ENCODE data around the gene LRMDA. TPM values are rescaled to one million over a fixed set of nuclear protein-coding genes. Genes with fewer than 3 reads are reported as not detected.

Gene LRMDA
- total RNA-seq, 1 donor from 2014 or later = not detected

DNA sequence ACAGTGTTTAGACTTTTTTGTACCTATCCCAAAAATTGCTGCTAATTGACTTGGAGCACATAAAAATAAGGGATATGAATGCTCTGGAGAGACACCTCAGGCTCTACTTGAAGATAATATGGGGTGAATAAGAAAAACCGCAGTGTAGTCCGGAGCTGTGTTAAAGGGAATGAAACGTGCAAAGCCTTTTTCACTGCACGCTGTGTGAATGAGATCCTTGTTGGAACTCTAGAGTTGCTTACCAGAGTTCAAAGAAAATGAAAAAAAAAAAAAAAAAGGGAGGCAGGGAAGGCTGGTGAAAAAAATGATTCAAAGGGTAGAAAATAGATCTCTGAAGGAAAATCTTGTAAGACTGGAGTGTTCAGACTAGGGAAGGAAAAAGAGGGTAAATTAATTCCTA is 226.6 kb downstream of the LRMDA start:
- intact Hi-C loops (cut with micrococcal nuclease) = no loop called here

DNA sequence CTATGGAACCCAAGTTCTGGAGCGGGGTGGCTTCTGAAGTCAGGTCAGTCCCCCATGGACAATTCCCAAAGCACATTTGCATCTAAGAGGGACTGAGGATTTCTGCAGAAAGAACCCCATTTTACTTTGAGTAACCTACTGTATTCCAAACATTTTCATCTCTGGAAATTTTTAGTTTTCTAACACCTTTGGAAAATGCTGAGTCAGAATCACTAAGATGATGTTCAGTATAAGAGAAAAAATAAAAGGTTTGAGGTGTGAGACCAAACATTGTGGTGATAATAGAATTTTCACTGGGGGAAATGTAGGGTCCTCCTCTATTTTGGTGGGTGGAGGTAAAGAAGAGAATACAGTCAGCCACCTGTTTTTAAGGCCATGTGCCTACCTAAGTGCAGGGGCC is 227.1 kb downstream of the LRMDA start:
- intact Hi-C loops (cut with micrococcal nuclease) = no loop called here

DNA sequence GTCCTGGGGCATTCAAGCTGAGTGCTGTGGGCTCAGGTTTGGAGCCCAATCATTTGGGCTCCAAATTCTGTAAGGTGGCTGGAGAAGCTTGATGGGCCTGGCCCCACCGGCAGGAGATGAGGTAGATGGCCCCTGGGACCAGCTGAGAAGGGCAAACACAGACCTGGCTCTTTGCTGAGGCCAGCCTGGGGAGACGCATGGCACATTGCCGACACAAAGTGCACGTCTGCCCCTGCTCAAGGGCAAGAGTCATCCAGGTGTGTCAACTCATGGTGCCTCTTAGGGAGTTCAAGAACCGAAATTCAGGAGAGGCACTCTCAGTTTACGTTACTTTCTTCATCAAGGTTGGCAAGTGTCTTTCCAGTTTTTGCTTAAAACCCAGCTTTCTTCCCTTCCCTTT is 227.5 kb downstream of the LRMDA start:
- intact Hi-C loops (cut with micrococcal nuclease) = no loop called here

DNA sequence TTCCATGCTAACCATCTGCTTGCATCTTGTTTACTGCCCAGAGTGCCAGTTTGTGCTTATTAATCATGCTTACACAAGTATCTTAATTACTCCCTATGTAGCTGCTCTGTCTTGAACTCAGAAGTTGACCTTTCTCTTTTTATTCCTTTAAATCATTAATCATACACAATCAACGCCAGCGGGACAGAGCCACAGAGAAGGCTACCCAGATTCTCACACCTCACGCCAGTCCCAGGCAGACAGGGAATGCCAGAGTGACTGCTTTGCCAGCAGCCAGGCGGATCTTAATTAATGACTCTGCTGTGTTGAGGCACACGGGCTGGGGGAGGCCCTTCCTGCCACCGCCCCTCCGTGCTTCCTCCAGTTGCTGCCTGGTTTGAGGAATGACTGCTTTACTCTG is 229.4 kb downstream of the LRMDA start:
- intact Hi-C loops (cut with micrococcal nuclease) = no loop called here

DNA sequence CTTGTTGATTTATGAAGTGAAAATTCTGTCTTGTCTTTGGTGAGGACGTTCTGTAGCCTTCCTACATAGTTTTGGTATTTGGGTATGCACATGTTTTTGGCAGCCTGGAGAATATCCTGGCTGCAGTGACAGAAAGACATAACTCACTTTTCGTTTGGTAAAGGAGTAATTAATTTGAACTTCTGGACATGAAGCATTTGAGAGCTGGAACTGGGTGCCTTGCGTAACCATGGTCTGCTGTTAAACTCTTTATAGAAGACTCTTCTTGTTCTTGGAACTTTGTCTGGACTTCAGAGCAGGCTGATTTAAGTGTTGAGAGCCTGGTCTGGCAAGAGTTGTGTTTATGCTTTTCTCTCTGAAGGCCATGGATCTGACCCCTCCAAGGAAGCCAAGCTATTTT is 231.3 kb downstream of the LRMDA start:
- intact Hi-C loops (cut with micrococcal nuclease) = no loop called here

DNA sequence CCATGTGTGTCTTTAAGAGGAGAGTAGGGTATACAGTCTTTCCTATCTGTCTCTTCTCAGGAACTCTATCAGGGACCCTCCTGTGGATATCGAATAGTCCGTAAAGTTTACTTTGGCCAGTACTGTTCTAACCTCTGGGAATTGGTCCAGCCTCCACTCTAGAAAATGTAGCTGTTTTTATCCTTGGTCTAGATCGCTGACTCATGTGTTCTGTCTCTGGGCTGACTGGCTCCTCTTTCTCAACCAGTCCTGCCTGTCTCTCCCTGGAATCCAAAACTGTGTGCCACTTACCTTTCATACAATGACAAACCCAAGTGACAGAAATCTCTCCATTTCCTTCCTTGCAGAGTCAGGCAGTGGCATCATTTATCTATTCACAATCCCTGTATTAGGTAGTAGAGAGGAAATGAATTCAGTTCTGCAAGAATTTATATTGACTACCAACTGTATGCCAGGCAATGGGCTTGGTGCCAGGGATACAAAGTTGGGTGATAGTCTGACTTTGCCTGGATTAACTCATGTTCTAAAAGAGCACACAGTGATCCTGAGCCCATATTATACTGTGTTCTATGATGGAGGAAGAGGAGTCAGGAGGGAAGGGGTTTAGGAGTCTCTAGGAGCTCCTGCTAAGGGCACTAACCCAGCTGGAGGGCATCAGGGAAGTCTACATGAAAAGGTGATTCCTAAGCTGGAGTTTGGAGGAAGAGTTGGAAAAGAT is 232.7 kb downstream of the LRMDA start:
- intact Hi-C loops (cut with micrococcal nuclease) = no loop called here

DNA sequence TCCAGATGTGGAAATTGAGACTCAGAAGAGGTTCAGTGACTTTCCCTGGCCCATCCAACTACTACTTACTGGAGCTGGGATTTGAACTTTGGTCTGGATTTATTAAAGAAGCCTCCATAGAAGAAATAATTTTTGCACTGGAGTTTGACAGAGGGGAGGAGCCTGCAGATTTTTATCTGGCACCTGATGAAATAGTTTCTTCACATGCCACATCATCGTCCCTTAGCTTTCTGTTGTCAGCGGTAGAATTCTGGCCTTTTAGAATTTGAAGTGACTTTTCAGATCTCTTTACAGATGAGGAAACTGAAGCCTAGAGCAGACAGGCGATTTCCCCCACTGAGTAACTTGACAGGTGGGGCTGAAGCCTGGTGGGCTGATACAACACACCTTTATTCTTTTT is 233.5 kb downstream of the LRMDA start:
- intact Hi-C loops (cut with micrococcal nuclease) = no loop called here

DNA sequence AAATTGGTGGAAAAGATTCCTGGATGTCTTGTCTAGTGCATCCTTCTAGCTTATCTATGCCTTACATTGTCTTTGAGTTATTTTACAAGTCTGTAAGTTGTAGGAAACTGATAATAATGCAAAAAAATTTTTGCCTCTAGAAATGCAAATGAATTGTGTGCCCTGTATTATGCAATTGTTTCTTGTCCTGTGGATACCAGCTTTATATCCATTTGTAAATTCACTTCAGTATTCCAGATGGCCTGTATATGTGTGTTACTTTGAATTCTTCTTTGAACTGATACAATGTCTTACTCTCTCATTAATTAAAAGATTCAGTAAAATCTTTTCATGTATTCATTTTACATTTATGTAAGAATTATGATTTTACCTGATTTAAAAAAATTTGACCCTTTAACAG is 234.3 kb downstream of the LRMDA start:
- intact Hi-C loops (cut with micrococcal nuclease) = no loop called here

DNA sequence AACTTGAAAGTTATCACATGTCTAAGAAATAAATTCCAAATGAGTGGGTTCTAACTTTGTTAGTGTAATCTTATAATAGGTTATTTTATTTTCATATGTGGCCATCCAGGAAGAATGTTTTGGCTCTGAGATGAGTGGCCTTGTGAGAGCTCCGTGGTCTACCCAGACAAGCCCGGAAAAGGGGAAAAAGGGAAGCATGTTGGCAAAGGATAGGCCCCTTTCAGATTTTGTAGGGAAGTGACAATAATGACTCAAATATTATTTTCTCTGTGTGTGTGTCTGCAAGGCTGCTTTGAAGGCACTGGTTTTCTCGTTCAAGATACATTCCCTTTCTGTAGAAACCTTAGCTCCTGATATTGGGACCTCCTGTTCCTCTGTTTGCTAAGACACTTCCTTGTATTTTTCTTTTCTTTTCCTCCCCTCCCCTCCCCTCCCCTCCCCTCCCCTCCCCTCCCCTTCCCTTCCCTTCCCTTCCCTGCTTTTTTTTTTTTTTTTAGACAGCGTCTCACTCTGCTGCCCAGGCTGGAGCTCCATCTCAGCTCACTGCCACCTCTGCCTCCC is 240.8 kb downstream of the LRMDA start:
- intact Hi-C loops (cut with micrococcal nuclease) = no loop called here

DNA sequence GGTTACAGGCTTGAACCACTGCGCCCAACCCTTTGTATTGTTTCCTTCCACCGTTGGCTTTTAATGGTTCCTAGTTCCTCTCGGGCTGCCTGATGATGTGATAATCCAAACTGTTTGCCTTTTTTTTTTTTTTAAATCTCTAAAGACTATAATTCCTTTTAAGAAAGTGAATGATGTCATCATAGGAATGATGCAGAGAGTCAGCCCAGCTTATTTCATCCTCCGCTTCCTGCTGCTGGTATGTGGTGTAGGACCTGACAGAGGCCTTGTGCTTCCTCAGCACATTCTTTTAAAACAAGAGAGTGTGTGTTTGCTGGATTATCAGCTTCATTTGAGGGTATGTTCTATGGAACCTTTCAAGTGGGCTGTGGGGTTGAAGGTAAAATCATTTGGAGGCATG is 241.4 kb downstream of the LRMDA start:
- intact Hi-C loops (cut with micrococcal nuclease) = no loop called here

DNA sequence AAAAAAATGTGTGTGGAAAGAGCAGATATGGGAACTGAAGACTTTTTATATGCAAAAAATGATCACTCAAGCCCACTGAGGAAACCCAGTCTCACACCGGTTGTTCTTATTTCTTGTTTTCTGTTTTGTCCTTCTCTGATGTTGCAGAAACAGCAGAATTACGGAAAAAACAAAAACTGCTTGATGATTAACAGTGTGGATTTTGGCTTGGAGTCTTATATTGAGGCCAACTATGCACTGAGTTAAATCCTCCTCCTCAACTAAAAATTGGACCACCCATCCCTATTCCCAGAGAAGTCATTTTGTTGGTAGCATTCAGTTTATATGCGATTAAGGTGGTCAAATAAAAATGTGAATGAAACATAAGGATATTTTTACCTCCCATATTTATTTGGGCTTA is 246.1 kb downstream of the LRMDA start:
- intact Hi-C loops (cut with micrococcal nuclease) = no loop called here

DNA sequence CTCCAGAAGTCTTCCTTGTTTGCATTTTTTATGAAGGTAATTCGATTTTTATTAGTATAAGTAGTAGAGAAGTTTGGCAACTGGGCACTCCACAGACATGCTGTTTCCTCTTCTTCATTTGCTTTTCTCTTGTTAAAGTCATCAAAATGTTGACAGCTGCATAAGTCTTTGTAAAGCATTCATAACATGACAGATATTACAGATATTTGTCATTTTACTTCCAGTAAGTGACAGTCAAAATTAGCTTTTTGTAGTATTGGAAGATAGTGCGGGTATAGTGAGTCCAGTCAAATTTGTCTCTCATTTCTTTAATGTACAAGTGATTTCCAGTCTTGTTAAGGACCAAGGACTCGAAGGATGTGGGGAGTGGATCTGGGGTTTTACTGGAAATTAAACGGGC is 247.1 kb downstream of the LRMDA start:
- intact Hi-C loops (cut with micrococcal nuclease) = no loop called here

DNA sequence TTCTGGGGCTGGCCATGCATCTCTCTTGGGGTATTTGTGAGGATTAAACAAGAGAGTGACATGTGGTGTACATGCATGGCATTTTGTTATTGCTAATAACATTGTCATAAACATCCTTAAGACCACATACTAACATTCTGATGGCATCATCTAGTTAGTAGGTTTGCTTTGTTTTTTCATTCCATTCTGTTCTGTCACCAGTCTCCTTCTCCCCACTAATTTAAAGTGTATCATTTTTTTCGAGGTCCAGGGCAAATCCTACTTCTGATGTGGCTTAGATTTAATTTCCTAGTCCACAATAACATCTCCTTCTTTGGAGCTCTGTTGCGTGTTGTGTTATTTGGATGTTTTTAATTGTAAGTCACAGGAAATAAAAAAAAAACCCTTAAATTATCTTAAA is 248.1 kb downstream of the LRMDA start:
- intact Hi-C loops (cut with micrococcal nuclease) = no loop called here

DNA sequence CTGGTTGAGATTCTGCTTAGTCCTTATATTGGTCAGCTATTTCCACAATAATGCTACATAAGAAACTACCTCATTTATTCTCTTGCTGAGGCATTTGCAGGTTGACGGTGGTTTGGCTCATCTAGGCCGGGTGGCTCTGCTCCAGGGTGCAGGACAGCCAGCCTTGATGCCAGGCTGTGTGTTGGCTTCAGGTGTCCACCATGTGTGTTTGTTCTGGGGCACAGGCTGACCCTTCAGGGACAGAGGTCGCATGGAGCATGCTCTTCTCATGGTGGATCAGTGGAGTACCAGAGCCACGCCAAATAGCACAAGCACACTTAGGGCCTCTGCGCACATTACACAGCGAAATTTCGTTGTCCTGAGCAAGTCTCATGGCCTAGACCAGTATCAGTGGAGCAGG is 249.9 kb downstream of the LRMDA start:
- intact Hi-C loops (cut with micrococcal nuclease) = no loop called here

DNA sequence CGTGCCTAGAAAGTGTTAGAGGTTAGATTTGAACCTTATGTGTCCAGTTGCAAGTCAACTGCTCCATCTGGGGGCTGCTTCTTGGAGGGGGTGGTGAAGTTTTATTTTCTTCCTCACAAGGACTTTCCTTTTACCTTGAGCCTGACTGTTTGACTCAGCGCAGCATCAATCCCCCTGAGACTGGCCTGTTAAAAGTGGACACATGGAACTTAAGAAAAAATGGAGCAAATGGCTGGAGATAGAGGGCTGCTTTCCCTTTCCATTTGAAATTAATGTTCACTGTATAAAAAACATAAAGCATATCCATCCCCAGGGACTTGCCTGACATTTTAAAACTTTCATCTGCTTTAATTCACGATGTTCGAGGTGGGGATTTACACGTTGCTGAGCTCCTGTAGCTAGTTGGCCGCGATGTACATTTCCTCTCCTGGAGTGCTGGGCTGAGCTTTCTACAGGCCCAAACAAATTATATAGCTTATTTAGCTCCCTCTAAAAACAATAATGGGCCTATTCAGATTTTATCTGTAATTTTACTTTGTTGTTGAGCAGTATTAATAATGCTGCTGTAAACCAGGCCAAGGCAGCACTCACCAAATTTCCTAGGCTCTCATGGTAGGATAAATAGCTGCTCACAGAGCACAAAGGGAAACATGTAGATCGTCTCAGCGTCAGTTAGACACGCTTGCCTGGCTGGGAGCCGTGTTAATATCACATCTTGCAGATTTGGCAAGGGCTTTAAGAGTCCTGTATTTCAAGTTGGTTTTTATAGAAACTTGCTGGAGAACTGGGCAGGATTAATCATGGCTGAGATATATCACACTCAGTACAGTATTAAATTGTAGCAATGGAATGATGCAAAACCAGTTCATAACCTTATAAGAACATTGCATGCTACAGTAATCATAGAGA is 251.5 kb downstream of the LRMDA start:
- intact Hi-C loops (cut with micrococcal nuclease) = no loop called here

DNA sequence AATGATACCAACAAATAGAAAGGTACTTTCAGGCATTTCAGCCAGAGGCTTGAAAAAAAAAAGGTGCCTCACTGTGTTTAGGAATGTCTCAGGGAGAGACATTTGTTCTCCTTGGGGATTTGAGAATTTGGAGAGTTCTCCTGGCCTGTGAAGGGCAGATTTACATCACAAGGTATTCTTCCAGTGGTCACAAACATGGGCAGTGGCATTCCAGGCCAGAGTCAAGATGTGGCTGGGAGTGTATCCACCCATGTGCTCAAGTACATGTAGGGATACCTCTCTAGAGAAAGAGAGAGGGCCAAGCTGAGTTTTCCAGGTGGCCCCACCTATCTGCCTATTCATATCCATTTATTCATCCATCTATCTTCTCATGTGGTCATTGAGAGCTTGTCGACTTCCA is 253.8 kb downstream of the LRMDA start:
- intact Hi-C loops (cut with micrococcal nuclease) = no loop called here

DNA sequence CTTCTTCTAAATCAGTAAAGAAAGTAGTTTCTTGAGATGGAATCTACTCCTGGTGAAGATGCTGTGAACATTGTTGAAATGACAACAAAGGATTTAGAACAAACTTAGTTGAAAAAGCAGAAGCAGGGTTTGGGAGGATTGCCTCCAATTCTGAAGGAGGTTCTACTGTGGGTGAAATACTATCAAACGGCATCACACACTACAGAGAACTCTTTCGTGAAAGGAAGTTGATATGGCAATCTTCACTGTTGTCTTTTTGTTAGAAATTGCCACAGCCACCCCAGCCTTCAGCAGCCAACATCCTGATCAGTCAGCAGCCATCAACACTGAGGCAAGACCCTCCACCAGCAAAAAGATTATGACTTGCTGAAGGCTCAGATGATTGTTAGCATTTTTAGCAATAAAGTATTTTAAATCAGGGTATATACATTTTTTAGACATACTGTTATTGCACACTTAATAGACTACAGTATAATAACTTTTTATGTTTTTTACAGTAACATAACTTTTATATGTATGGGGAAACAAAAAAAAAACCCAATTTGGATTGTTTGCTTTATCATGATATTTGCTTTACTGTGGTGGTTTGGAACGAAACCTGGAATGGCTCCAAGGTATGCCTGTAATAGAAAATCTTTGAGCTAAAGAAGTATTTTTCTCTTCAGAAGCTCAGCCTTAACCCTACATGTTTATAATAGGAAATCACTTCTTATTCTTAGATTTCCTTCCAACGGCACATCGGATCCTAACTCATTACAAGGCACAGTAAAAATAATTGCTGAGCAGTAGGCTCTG is 257.3 kb downstream of the LRMDA start:
- intact Hi-C loops (cut with micrococcal nuclease) = no loop called here

DNA sequence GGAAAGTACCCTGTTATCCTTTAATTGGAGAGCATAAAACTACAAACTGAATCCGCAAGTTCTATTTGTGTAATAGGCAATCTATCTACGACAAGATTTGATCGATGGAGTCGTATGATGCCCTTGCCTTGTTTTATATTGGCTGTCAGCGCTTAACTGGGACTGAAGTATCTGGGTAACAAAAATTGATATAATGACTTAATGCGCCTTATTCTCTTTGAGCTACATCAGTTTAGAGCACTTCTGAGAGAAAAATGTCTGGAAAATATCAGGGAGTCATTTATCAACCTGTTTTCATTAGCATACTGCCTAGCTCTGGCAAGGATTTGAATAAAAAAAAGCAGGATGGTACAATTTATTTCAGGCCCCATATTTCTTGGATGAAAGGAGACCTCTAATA is 262.1 kb downstream of the LRMDA start:
- intact Hi-C loops (cut with micrococcal nuclease) = no loop called here

DNA sequence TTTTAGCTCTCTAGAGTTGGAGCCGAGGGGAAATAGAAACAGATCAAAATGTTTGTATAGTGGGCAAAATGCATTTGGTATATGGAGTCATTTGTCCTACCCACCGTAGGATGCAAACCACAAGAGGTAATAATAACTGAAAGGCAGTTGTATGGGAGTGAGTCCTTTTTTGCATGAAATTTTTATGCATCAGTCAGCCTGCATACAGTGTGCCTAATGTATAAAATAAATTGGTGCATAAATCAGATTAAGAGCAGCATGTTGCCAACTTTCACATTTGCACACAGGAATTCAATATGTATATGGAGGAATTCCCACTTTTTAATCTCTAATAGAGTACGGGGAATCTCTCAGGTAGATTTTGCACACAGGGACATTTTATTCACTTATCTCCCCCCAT is 262.8 kb downstream of the LRMDA start:
- intact Hi-C loops (cut with micrococcal nuclease) = no loop called here

DNA sequence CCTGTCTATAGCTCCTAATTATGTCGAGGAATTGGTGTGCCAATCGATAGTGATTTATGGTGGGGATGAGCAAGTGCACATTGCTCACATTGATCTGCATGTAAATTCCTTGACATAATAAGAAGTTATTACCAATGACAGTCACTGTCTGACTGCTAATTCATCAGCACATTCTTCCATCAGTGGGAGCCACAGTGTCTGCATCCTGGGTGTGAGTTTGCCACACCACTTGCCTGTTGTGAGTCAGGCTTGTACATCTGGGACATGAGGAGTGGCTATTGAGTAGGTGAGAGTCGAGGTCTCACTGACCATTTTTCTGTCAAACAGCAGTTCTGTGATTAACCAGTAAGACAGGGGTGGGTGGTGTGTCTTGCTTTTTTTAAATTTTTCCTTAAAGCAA is 263.4 kb downstream of the LRMDA start:
- intact Hi-C loops (cut with micrococcal nuclease) = no loop called here

DNA sequence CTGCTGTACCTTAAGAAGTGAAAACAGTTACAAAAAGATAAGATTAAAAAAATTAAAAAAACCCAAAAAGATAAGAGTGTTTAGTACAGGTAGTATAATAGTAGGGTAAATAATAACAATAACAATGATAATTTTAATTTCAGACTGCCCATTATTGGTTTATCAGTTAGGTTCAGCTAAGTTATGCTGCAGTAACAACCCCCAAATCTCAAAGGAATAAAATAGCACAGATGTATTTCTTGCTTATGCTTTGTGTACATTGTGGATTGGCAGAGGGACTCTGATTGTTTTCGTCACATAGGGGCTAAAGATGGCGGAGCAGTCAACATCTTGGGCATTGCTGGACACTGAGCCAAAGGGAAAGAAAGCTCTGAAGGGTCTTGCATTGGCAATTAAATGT is 264.6 kb downstream of the LRMDA start:
- intact Hi-C loops (cut with micrococcal nuclease) = no loop called here

DNA sequence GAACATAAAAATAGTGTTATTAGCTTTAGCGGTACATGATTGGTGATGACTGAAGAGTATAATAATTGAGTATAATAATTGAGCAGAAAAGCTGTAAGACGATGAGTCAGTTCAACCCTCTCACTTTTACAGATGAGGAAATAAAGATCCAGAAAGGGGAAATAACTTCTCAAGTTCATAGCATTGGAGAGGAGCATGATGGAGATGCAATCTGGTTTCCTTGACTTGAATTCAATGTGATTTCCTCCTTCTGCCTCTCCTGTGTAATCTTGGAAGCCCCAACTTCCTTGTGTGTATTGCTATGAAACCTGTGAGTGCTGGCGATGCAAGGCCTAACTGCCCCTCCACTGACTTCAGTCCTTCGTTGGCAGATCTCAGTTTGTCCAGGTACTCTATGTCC is 265.1 kb downstream of the LRMDA start:
- intact Hi-C loops (cut with micrococcal nuclease) = no loop called here

Measured in T-helper 1 cell treated with Interleukin-12 subunit alpha and Interleukin-12 subunit beta and Interleukin-4 antibody, amounts not matched to agents 30 ng/mL and 1 ng/mL, for 36 hours (primary cell).